Parathyroid adenoma (tissue), 2 donors: ENCODE measurements around the gene ELP4.
"Not testable (repeated sequence)": the region's sequence is repeated elsewhere in the genome, so short reads cannot be mapped to it uniquely, and the experiment has no call there.

ENCODE experiments used
- H2AFZ ChIP-seq: fragments of 300-600 bp; sonication (generic); one replicate; pipeline ENCODE4 v1.7.0; 2017; ENCODE audit warnings: antibody characterized with exemption, mild to moderate bottlenecking
- H3K27ac ChIP-seq: fragments of 300-600 bp; sonication (generic); one replicate; pipeline ENCODE4 v1.7.0; 2017
- H3K27me3 ChIP-seq: fragments of 300-600 bp; sonication (generic); one replicate; pipeline ENCODE4 v1.7.0; 2017; ENCODE audit warnings: low read length; ENCODE audit not compliant: control insufficient read depth, insufficient read depth
- H3K36me3 ChIP-seq: fragments of 300-600 bp; sonication (generic); one replicate; pipeline ENCODE4 v1.7.0; 2017; ENCODE audit warnings: low read length; ENCODE audit not compliant: control insufficient read depth, insufficient read depth
- H3K4me1 ChIP-seq: fragments of 300-600 bp; sonication (generic); one replicate; pipeline ENCODE4 v1.7.0; 2017; ENCODE audit warnings: control low read depth
- H3K4me2 ChIP-seq: fragments of 300-600 bp; sonication (generic); one replicate; pipeline ENCODE4 v1.7.0; 2017; ENCODE audit warnings: low read length
- H3K4me3 ChIP-seq: fragments of 300-600 bp; sonication (generic); one replicate; pipeline ENCODE4 v1.7.0; 2017; ENCODE audit warnings: low read depth, low read length
- H3K79me2 ChIP-seq: fragments of 300-600 bp; sonication (generic); one replicate; pipeline ENCODE4 v1.7.0; 2017; ENCODE audit warnings: control low read depth
- H3K9ac ChIP-seq: fragments of 300-600 bp; sonication (generic); one replicate; pipeline ENCODE4 v1.7.0; 2017; ENCODE audit warnings: mild to moderate bottlenecking
- H3K9me3 ChIP-seq: fragments of 300-600 bp; sonication (generic); one replicate; pipeline ENCODE4 v1.7.0; 2017; ENCODE audit warnings: low read length; ENCODE audit not compliant: control insufficient read depth
- TF ChIP-seq, protein P1 (sequence below): fragments of 300-600 bp; sonication (generic); IDR thresholded peaks from one replicate; pipeline ENCODE4 v1.7.0; 2017; ENCODE audit warnings: antibody characterized with exemption, mild to moderate bottlenecking
- donor health status: primary hyperparathyroidism.

The ELP4 gene

DNA sequence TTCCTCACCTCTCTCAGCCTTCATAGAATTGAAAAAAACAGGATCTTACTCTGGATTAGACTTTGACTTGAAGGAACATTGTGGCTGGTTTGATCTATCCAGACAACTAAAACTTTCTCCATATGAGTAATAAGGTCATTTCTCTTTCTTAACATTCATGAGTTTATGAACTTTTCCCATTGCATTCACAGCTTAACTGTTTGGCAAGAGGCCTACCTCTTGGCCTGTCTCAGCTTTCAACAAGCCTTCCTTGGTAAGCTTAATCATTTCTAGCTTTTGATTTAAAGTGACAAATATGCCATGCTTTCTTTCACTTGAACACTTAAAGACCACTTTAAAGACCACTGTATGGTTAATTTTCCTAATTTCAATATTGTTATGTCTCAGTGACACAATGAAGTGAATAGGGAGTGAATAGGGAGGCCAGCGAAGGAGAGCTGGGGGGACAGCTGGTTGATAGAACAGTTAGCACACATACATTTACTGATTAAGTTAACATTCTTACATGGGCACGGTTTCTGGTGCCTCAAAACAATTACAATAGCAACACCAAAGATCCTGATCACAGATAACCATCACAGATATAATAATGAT lies 17.1 kb upstream of the ELP4 start:
- TF ChIP-seq, protein P1, sequence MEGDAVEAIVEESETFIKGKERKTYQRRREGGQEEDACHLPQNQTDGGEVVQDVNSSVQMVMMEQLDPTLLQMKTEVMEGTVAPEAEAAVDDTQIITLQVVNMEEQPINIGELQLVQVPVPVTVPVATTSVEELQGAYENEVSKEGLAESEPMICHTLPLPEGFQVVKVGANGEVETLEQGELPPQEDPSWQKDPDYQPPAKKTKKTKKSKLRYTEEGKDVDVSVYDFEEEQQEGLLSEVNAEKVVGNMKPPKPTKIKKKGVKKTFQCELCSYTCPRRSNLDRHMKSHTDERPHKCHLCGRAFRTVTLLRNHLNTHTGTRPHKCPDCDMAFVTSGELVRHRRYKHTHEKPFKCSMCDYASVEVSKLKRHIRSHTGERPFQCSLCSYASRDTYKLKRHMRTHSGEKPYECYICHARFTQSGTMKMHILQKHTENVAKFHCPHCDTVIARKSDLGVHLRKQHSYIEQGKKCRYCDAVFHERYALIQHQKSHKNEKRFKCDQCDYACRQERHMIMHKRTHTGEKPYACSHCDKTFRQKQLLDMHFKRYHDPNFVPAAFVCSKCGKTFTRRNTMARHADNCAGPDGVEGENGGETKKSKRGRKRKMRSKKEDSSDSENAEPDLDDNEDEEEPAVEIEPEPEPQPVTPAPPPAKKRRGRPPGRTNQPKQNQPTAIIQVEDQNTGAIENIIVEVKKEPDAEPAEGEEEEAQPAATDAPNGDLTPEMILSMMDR, result no peak

DNA sequence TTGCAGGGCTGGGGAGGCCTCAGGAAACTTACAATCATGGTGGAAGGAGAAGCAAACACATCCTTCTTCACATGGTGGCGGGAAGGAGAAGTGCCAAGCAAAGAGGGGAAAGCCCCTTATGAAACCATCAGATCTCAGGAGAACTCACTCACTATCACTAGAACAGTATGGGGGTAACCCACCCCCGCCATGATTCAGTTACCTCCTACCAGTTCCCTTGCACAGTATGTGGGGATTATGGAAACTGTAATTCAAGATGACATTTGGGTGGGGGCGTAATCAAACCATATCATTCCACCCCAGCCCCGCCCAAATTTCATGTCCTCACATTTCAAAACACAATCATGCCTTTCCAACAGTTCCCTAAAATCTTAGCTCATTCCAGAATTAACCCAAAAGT lies 16.3 kb upstream of the ELP4 start:
- no peak overlapping the region for H2AFZ ChIP-seq
- no peak overlapping the region for H3K27ac ChIP-seq
- H3K9me3 ChIP-seq, result no peaks in the 10 kb centered on the region
- no peak overlapping the region for H3K4me3 ChIP-seq
- TF ChIP-seq, protein P1, result no peak
- no peaks in the 10 kb centered on the region for H3K36me3 ChIP-seq
- H3K4me2 ChIP-seq, result no peak overlapping the region
- no peaks in the 10 kb centered on the region for H3K4me1 ChIP-seq
- no peaks in the 10 kb centered on the region for H3K27me3 ChIP-seq
- H3K79me2 ChIP-seq, result no peaks in the 10 kb centered on the region
- H3K9ac ChIP-seq, result no peak overlapping the region

More for the DNA sequence above, 17.1 kb upstream of the ELP4 start:
- no peak overlapping the region for H3K9ac ChIP-seq
- H3K4me3 ChIP-seq, result no peak overlapping the region
- no peaks in the 10 kb centered on the region for H3K79me2 ChIP-seq
- H3K4me1 ChIP-seq, result no peaks in the 10 kb centered on the region
- no peak overlapping the region for H3K27ac ChIP-seq
- H2AFZ ChIP-seq, result no peak overlapping the region
- no peak overlapping the region for H3K4me2 ChIP-seq
- H3K27me3 ChIP-seq, result no peaks in the 10 kb centered on the region
- no peaks in the 10 kb centered on the region for H3K9me3 ChIP-seq
- no peaks in the 10 kb centered on the region for H3K36me3 ChIP-seq

DNA sequence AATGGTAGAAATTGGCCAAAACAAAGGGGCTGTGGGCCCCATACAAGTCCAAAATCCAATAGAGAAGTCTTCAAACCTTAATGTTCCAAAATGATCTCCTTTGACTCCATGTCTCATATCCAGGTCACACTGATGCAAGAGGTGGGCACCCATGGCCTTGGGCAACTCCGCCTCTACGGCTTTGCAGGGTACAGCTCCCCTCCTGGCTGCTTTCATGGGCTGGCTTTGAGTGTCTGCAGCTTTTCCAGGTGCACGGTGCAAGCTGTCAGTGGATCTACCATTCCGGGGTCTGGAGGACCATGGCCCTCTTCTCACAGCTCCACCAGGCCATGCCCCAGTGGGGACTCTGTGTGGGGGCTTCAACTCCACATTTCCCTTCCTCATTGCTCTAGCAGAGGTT lies 15.8 kb upstream of the ELP4 start:
- not testable (repeated sequence) for H2AFZ ChIP-seq, H3K4me3 ChIP-seq, H3K9me3 ChIP-seq, H3K79me2 ChIP-seq, H3K27ac ChIP-seq, H3K27me3 ChIP-seq, H3K9ac ChIP-seq, H3K4me2 ChIP-seq, H3K36me3 ChIP-seq, H3K4me1 ChIP-seq

- Histone ChIP-seq H3K9me3 (no peaks in the 10 kb centered on the region), H3K4me3 (no peak overlapping the region), H3K79me2 (peaks cover 6% of the 10 kb centered on the region), H3K9ac (no peak overlapping the region), H3K4me1 (no peaks in the 10 kb centered on the region), H3K27me3 (no peaks in the 10 kb centered on the region), H2AFZ (no peak overlapping the region), H3K36me3 (no peaks in the 10 kb centered on the region), H3K4me2 (no peak overlapping the region), H3K27ac (no peak overlapping the region)
- TF ChIP-seq, protein P1, result no peak
These were observed 9.9 kb upstream of the ELP4 start for GRCh38 chr11:31499576-31500178.

DNA sequence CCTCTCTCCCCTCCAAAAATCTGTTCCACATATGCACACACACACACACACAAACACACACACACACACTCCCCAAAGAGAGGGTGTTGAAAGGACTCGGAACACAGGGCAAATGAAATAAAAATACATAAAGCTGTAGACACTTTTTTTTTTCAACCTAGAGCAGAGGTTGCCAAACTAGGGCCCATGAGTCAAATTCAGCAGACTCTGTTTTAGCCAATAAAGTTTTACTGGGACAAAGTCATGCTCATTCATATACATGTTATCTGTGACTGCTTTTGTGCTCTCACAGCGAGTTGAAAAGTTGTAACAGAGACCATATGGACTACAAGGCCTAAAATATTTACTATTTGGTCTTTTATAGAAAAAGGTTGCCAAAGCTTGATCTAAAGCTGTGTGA lies 9.0 kb upstream of the ELP4 start:
- H3K4me1 ChIP-seq, result no peaks in the 10 kb centered on the region
- H3K79me2 ChIP-seq, result peaks cover 6% of the 10 kb centered on the region
- no peak overlapping the region for H3K4me3 ChIP-seq
- TF ChIP-seq, protein P1, result no peak
- no peak overlapping the region for H2AFZ ChIP-seq
- H3K4me2 ChIP-seq, result no peak overlapping the region
- H3K9me3 ChIP-seq, result no peaks in the 10 kb centered on the region
- no peak overlapping the region for H3K9ac ChIP-seq
- H3K27ac ChIP-seq, result no peak overlapping the region
- no peaks in the 10 kb centered on the region for H3K36me3 ChIP-seq
- no peaks in the 10 kb centered on the region for H3K27me3 ChIP-seq
